ENCODE data around the gene ATR. TPM values are rescaled to one million over a fixed set of nuclear protein-coding genes. Genes with fewer than 3 reads are reported as not detected.

Gene ATR
- total and polyA plus RNA-seq, 7 donors: 3.0 to 26.1 (median 15.2) TPM

DNA sequence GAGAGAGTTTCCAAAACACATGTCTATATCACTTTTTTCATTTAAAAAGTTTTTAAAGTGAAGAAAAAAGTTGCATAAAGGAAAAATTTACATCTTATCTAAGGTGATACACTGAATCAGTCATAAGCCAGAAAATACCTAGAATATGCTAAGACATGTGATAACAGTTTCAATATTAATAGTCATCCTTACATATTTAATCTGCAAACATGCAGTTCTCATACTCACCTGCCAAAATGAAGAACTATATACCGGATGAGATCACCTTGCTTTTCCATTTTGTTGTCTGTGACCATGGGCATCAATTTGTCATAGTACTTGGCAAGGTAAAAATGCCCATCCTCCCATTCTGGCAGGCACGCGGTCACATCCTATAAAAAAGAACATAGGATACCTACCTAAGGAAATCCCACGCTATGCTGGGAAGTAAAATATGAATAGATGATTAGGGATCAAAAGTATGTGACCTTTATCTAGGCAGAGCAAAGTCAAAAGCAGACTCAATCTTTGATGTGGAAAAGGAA, 93.6 kb downstream of the ATR start:
- 95 to 97% methylated on average over 4 of the region's 4 CpGs for WGBS, 2 donors
- DNase-seq: no peak
- no peak for TF ChIP-seq EP300 (IDR thresholded peaks at IDR 0.05)
- TF ChIP-seq POLR2A (IDR thresholded peaks at IDR 0.05): no peak
- TF ChIP-seq POLR2AphosphoS5 (IDR thresholded peaks at IDR 0.05): no peak
- TF ChIP-seq, protein P1, sequence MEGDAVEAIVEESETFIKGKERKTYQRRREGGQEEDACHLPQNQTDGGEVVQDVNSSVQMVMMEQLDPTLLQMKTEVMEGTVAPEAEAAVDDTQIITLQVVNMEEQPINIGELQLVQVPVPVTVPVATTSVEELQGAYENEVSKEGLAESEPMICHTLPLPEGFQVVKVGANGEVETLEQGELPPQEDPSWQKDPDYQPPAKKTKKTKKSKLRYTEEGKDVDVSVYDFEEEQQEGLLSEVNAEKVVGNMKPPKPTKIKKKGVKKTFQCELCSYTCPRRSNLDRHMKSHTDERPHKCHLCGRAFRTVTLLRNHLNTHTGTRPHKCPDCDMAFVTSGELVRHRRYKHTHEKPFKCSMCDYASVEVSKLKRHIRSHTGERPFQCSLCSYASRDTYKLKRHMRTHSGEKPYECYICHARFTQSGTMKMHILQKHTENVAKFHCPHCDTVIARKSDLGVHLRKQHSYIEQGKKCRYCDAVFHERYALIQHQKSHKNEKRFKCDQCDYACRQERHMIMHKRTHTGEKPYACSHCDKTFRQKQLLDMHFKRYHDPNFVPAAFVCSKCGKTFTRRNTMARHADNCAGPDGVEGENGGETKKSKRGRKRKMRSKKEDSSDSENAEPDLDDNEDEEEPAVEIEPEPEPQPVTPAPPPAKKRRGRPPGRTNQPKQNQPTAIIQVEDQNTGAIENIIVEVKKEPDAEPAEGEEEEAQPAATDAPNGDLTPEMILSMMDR (IDR thresholded peaks at IDR 0.05): no peak

DNA sequence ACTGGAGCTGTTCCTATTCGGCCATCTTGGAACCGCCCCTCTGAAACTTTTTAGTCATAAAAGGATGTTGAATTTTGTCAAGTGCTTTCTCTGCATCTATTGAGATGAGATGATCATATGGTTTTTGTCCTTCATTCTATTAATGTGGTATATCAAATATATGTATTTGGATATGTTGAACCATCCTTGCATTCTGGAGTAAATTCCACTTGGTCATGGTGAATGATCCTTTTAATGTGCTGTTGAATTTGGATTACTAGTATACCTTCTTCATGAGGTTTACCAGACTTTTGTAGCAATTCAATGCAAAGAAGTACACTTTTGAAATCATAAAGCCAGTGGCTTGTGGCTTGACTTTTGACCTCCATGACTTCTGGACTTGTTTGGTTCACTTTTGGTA, 97.3 kb downstream of the ATR start:
- intact Hi-C loops (cut with DNase I): no loop called here
- 99 to 100% methylated on average over 2 of the region's 2 CpGs for WGBS, 2 donors

More for the DNA sequence above, 93.6 kb downstream of the ATR start:
- H3K9me3 ChIP-seq: peaks cover 0 to 11% (median 7%) of the 10 kb centered on the region in 4 donors
- H3K4me1 ChIP-seq: no peaks in the 10 kb centered on the region
- intact Hi-C loops (cut with DNase I): no loop called here
- H3K27me3 ChIP-seq: no peaks in the 10 kb centered on the region
- no peak overlapping the region for H3K27ac ChIP-seq
- no peak overlapping the region for H3K4me3 ChIP-seq
- H3K36me3 ChIP-seq: peaks cover 0 to 92% (median 27%) of the 10 kb centered on the region in 4 donors

DNA sequence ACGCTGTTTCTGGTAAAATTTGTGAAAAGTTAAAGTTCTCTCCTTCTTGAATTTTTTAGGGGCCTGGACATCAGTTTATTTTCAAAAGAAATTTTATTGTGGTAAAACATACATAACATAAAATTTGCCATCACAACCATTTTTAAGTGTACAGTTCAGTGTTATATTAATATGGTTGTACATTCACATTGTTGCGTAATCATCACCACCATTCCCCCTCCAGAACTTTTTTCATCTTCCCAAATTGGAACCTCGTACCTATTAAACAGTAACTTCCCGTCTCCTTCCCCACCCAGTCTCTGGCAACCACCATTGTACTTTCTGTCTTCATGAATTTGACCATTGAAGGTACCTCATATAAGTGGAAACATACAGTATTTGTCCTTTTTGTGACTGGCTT, 107.7 kb downstream of the ATR start:
- intact Hi-C loops (cut with DNase I): no loop called here
- DNase-seq: no peak
- no peaks in the 10 kb centered on the region for H3K4me1 ChIP-seq
- WGBS, 2 donors: 97% methylated on average over 4 of the region's 4 CpGs
- no peaks in the 10 kb centered on the region for H3K27me3 ChIP-seq
- no peak for TF ChIP-seq POLR2A (IDR thresholded peaks at IDR 0.05)
- TF ChIP-seq EP300 (IDR thresholded peaks at IDR 0.05): no peak
- no peak for TF ChIP-seq POLR2AphosphoS5 (IDR thresholded peaks at IDR 0.05)
- TF ChIP-seq, protein P1 (IDR thresholded peaks at IDR 0.05): no peak
- H3K9me3 ChIP-seq: peaks cover 0 to 5% (median 0%) of the 10 kb centered on the region in 4 donors
- peaks cover 0 to 13% (median 0%) of the 10 kb centered on the region in 4 donors for H3K36me3 ChIP-seq
- no peak overlapping the region for H3K27ac ChIP-seq
- H3K4me3 ChIP-seq: no peak overlapping the region

More for the DNA sequence above, 97.3 kb downstream of the ATR start:
- no peak for DNase-seq
- no peaks in the 10 kb centered on the region for H3K4me1 ChIP-seq
- peaks cover 0 to 58% (median 16%) of the 10 kb centered on the region in 4 donors for H3K36me3 ChIP-seq
- H3K27me3 ChIP-seq: no peaks in the 10 kb centered on the region
- no peak overlapping the region for H3K27ac ChIP-seq
- no peak overlapping the region for H3K4me3 ChIP-seq
- peaks cover 0 to 11% (median 7%) of the 10 kb centered on the region in 4 donors for H3K9me3 ChIP-seq
- TF ChIP-seq POLR2A (IDR thresholded peaks at IDR 0.05) (no peak), EP300 (IDR thresholded peaks at IDR 0.05) (no peak), POLR2AphosphoS5 (IDR thresholded peaks at IDR 0.05) (no peak)
- TF ChIP-seq, protein P1 (IDR thresholded peaks at IDR 0.05): no peak

DNA sequence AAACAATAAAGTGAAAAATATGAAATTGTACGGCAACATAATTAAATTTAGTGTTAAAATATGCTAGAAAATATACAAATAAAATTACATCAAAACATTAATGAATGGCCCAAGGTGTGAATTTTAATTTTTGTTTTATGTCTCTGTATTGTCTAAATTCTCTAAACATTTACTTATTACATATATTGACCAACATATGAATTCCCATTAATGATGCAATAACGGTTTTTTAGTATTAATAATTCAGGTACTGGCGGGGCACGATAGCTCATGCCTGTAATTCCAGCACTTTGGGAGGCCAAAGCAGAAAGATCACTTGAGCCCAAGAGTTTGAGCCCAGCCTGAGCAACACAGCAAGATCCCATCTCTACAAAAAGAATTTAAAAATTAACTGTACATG, 110.1 kb downstream of the ATR start:
- Histone ChIP-seq H3K27me3 (no peaks in the 10 kb centered on the region), H3K27ac (no peak overlapping the region)
- intact Hi-C loops (cut with DNase I): no loop called here

More for the DNA sequence above, 110.1 kb downstream of the ATR start:
- no peaks in the 10 kb centered on the region for H3K4me1 ChIP-seq
- peaks cover 0 to 29% (median 0%) of the 10 kb centered on the region in 4 donors for H3K36me3 ChIP-seq
- TF ChIP-seq, protein P1 (IDR thresholded peaks at IDR 0.05): no peak
- TF ChIP-seq POLR2A (IDR thresholded peaks at IDR 0.05) (no peak), POLR2AphosphoS5 (IDR thresholded peaks at IDR 0.05) (no peak), EP300 (IDR thresholded peaks at IDR 0.05) (no peak)
- H3K4me3 ChIP-seq: no peak overlapping the region
- 96 to 97% methylated on average over 4 of the region's 4 CpGs for WGBS, 2 donors
- DNase-seq: no peak
- peaks cover 0 to 4% (median 0%) of the 10 kb centered on the region in 4 donors for H3K9me3 ChIP-seq
